ENCODE results near the gene LAG3. TPM values are rescaled to one million over a fixed set of nuclear protein-coding genes. Genes with fewer than 3 reads are reported as not detected.

LAG3 gene
- total and polyA plus RNA-seq, 10 of the 15 experiments (the other 5 are each of a cell fraction or from before 2014, with no cell fraction given), result 0.52 to 4.2 (median 1.0) TPM; not detected in 1

- TF ChIP-seq, protein P1, sequence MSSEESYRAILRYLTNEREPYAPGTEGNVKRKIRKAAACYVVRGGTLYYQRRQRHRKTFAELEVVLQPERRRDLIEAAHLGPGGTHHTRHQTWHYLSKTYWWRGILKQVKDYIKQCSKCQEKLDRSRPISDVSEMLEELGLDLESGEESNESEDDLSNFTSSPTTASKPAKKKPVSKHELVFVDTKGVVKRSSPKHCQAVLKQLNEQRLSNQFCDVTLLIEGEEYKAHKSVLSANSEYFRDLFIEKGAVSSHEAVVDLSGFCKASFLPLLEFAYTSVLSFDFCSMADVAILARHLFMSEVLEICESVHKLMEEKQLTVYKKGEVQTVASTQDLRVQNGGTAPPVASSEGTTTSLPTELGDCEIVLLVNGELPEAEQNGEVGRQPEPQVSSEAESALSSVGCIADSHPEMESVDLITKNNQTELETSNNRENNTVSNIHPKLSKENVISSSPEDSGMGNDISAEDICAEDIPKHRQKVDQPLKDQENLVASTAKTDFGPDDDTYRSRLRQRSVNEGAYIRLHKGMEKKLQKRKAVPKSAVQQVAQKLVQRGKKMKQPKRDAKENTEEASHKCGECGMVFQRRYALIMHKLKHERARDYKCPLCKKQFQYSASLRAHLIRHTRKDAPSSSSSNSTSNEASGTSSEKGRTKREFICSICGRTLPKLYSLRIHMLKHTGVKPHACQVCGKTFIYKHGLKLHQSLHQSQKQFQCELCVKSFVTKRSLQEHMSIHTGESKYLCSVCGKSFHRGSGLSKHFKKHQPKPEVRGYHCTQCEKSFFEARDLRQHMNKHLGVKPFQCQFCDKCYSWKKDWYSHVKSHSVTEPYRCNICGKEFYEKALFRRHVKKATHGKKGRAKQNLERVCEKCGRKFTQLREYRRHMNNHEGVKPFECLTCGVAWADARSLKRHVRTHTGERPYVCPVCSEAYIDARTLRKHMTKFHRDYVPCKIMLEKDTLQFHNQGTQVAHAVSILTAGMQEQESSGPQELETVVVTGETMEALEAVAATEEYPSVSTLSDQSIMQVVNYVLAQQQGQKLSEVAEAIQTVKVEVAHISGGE (CRISPR knock-in tag; IDR thresholded peaks at IDR 0.05), result no peak
Observed at GRCh38 chr12:6809056-6809455, 36.7 kb downstream of the LAG3 start (continued).

DNA sequence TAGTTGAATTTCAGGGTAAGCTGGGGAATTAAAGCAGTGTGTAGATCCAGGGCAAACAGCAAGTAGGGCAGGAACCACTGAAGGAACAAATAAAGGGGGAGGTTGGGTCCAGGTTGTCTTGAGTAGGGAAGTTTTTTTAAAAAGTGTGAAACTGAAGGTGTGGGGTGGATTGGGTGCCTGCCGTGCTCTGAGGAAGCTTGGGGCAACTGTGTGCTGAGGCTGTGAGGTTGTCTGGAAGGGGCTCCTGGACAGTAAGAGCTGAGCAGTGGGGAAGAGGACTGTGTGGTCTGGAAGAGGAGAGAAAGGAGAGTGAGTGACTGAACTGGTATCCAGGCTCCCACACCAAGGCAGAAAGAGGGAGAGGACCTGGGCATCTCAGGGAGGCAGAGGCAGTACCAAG, 38.4 kb downstream of the LAG3 start:
- RAD21 ChIA-PET (ENCODE audit: unreplicated experiment), result interaction anchor here (1.7 kb wide), 1 partner anchor 44 kb away, joined by 4 read pairs; the partner anchor contains the start of gene PTMS
- H3K4me1 ChIP-seq (ENCODE audit: control insufficient read depth, insufficient read depth, low read length), result 0 out of 2 replicates have a peak, but pooled peaks cover 4% of the 10 kb centered on the region
- no TSS peak for BruUV-seq (replicated peaks)
- CTCF ChIA-PET, result interaction anchor here (0.6 to 1.5 kb wide), 7 partner anchors 14 to 110 kb away, joined by 3 to 5 read pairs (median 3); partner anchors contain the start of gene MLF2
- ATAC-seq (no peak), DNase-seq (ENCODE audit: low read depth, low spot score) (no peak), FAIRE-seq (no peak)
- H3K27ac ChIP-seq (ENCODE audit: control insufficient read depth, insufficient read depth), result no peak overlapping the region
- H3K4me3 ChIP-seq, result no peak overlapping the region
- SMC1A ChIA-PET (ENCODE audit: uncharacterized antibody, unreplicated experiment), result interaction anchor here (0.6 to 2.1 kb wide), 8 partner anchors 10 to 87 kb away, joined by 3 to 12 read pairs (median 4); partner anchors contain the start of genes CD4 and MLF2
- H2AFZ ChIP-seq (ENCODE audit: control insufficient read depth, low read depth, low read length), result peak overlapping the region; percentile 25
- no peaks in the 10 kb centered on the region for H3K79me2 ChIP-seq (ENCODE audit: control insufficient read depth, insufficient read depth, low read length)
- H3K9me3 ChIP-seq (replicated peaks; ENCODE audit: control insufficient read depth, insufficient read depth, low read length), result no peaks in the 10 kb centered on the region
- H4K20me1 ChIP-seq (ENCODE audit: control insufficient read depth, insufficient read depth), result no peaks in the 10 kb centered on the region
- in situ Hi-C loops (cut with MboI), result no loop called here
- intact Hi-C loops (cut with micrococcal nuclease; ENCODE audit: unreplicated experiment), result no loop called here
- WGBS (ENCODE audit: insufficient coverage, insufficient replicate concordance, low lambda C conversion rate, missing lambda C conversion rate), result 41% methylated on average over 1 of the region's 1 CpG
- no peak overlapping the region for H3K4me2 ChIP-seq (ENCODE audit: control insufficient read depth, insufficient read depth)
- peaks cover 0 to 2% of the 10 kb centered on the region in 2 experiments; a peak in 3 of 4 replicates for H3K27me3 ChIP-seq (replicated peaks in 1 of 2; ENCODE audit: control insufficient read depth in 2 of 2, insufficient read depth in 2 of 2, low read length in 1 of 2)
- H3K9ac ChIP-seq (ENCODE audit: control insufficient read depth, insufficient read depth, low read length), result no peak overlapping the region
- no peaks in the 10 kb centered on the region for H3K36me3 ChIP-seq (ENCODE audit: control insufficient read depth in 2 of 2, insufficient read depth in 2 of 2, low read length in 1 of 2)
- POLR2A ChIA-PET, result interaction anchor here (0.8 to 1.0 kb wide), 3 partner anchors 19 to 121 kb away, joined by 3 to 6 read pairs (median 3); partner anchors contain the start of genes MLF2 and ZNF384
- TF ChIP-seq NFYB (IDR thresholded peaks at IDR 0.05; ENCODE audit: insufficient read depth, low read depth, low read length) (no peak), RELB (IDR thresholded peaks at IDR 0.05; ENCODE audit: low read depth) (no peak), EED (IDR thresholded peaks at IDR 0.05; ENCODE audit: low read depth) (no peak), USF1 (IDR thresholded peaks at IDR 0.05; ENCODE audit: borderline replicate concordance, extremely low read length, insufficient read depth, low read depth, low read length) (no peak), MTA3 (IDR thresholded peaks at IDR 0.05; ENCODE audit: borderline replicate concordance, low read length) (no peak), NFYA (IDR thresholded peaks at IDR 0.05; ENCODE audit: borderline replicate concordance, low read depth, low read length) (no peak), HDAC6 (IDR thresholded peaks at IDR 0.05; ENCODE audit: unreplicated experiment) (no peak), TCF12 (IDR thresholded peaks at IDR 0.05; ENCODE audit: low read depth, low read length) (no peak), LARP7 (IDR thresholded peaks at IDR 0.05) (no peak), IRF4 (IDR thresholded peaks at IDR 0.05; ENCODE audit: low read depth, low read length) (no peak), ZSCAN29 (IDR thresholded peaks at IDR 0.05) (no peak), CREB1 (IDR thresholded peaks at IDR 0.05; ENCODE audit: low read depth) (no peak), SKIL (IDR thresholded peaks at IDR 0.05; ENCODE audit: low read depth, poor library complexity, severe bottlenecking) (no peak), FOS (IDR thresholded peaks at IDR 0.05; ENCODE audit: borderline replicate concordance, extremely low read depth, insufficient read length) (no peak)

Data from GM12878 (cell line).